Fibroblast of skin of left biceps (primary cell): ENCODE measurements around the gene ZNF575.
A peak's percentile ranks its signal among the peaks of the same experiment; 100 is the strongest.
"Not testable (repeated sequence)": the region's sequence is repeated elsewhere in the genome, so short reads cannot be mapped to it uniquely, and the experiment has no call there.

Experiments
- DNase-seq, 2 experiments: peaks; one replicate each; pipeline ENCODE4 v3.0.0-alpha.2; 2013; ENCODE audit warnings: low read depth in 2 of 2

The ZNF575 gene

DNA sequence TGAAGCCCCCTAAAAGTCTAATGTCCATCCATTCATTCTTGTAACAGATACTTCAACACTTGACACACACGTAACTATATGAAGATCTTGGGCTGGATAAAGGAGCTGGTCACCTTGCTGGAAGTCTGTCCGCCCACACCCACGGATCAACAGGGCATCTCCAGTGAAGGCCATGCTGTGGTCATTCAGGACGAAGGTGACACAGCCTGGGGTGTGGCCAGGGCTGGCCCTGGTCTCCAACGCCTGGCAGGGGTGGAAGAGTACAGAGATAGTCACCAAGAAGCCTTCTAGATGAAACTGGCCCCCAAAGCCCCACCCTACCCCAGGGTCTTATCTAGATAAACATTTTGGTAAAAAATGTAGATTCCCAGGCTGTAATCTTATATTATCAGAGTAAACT is 21.7 kb upstream of the ZNF575 start:
- DNase-seq, result no peak

DNA sequence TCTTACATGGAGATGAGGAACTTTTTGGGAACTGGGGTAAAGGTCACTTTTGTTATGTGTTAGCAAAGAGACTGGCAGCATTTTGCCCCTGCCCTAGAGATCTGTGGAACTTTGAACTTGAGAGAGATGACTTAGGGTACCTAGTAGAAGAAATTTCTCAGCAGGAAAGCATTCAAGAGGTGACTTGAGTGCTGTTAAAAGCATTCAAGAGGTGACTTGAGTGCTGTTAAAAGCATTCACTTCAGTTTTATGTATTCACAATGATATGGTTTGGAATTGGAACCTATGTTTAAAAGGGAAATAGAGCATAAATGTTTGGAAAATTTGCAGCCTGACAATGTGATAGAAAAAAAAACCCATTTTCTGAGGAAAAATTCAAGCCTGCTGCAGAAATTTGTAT is 20.6 kb upstream of the ZNF575 start:
- not testable (repeated sequence) for DNase-seq

- no peak for DNase-seq
These were observed 14.9 kb upstream of the ZNF575 start for GRCh38 chr19:43518051-43518450.

- DNase-seq, result peak; percentile 79 to 80
These were observed 13.4 kb upstream of the ZNF575 start for GRCh38 chr19:43519436-43520088.

GRCh38 chr19:43522929-43523328 is 10.1 kb upstream of the ZNF575 start:
- no peak for DNase-seq

DNA sequence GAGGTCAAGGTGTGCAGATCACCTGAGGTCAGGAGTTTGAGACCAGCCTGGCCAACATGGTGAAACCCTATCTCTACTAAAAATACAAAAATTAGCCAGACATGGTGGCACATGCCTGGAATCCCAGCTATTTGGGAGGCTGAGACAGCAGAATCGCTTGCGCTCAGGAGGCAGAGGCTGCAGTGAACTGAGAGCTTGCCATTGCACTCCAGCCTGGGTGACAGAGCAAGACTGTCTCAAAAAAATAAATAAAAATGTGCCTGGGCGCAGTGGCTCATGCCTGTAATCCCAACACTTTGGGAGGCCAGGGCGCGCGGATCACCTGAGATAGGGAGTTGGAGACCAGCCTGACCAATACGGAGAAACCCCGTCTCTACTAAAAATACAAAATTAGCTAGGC is 9.3 kb upstream of the ZNF575 start:
- DNase-seq, result not testable (repeated sequence)

GRCh38 chr19:43524922-43525835 is 7.8 kb upstream of the ZNF575 start:
- no peak for DNase-seq

- DNase-seq, result no peak
These were observed 6.9 kb upstream of the ZNF575 start for GRCh38 chr19:43525836-43526771.

- DNase-seq, result no peak
These were observed 5.8 kb upstream of the ZNF575 start, which contains the start of gene ETHE1 for GRCh38 chr19:43526884-43527859. Gene ETHE1 (minus strand): TSS chr19:43527201. CDS start chr19:43527177, 24 bp downstream.

DNA sequence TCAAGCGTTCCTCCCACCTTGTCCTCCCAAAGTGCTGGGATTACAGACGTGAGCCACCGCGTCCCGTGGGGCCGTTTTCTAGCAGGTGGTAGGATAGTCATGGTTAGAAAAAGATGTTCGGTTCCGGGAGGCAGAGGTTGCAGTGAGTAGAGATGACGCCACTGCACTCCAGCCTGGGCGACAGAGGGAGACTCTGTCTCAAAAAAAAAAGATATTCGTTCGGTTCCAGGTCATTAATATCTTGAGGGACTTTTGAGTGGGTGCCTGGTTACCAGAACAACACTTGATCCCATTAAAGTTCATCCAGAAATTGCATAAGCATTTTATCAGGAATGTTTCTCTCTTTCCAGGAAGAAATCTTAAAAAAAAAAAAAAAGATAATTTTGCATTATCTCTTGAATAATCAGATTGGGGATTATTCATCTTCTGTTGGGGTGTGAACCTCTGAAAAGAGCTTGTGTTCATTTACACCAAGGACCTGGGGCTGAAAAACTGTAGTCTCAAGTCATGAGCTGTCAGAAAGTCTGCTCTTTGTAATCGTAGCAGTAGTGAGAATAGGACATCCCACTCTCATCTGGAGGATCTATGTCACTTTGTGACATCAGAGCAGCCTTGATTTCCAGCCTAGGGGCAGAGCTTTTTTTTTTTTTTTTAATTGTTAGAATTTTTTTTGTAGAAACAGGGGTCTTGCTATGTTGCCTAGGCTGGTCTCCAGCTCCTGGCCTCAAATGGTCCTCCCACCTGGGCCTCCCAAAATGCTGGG is 4.9 kb upstream of the ZNF575 start:
- no peak for DNase-seq

GRCh38 chr19:43532571-43532961 is 422 bp upstream of the ZNF575 start:
- DNase-seq, result no peak

GRCh38 chr19:43533546-43534304 is 737 bp downstream of the ZNF575 start:
- DNase-seq, result peak; percentile 99

DNA sequence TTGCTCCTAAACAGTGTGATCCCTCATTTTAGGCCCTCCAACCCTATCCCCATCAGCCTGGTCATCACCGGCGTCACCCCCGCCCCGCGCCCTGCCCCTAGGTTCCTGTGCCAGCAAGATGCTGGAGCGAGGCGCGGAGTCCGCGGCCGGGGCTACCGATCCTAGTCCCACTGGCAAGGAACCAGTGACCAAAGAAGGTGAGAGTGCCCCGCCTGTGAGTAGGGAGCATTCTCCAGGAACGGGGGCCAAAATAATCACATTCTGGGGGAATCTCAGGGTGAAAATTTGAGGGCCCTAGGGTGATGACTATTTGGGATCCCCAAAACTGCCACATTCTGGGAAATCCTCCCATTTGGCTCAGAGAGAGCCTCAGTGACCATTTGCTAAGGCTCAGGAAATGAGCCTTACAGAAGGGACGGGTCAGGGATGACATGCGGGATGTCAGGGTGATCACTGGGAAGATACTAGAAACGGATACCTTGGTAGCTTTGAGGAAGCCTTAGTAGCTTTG is 1.4 kb downstream of the ZNF575 start:
- DNase-seq, result no peak

GRCh38 chr19:43534816-43535761 is 2.1 kb downstream of the ZNF575 start:
- no peak for DNase-seq

DNA sequence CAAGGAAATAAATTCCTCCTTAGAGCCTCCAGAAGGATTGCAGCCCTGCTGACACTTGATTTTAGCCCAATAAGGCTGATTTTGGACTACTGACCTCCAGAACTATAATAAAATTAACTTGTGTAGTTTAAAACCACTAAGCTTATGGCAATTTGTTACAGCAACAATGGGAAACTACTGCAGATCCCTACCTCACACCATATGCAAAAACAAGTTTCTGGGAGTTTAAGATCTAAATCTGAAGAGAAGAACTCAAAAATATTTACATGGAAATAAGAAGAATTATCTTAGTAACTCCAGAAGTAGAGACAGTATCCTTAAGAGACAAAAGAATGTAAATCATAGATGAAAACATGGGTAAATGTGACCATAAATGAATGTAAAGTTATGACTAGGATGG is 5.9 kb downstream of the ZNF575 start:
- DNase-seq, result no peak

- DNase-seq, result no peak
These were observed 7.4 kb downstream of the ZNF575 start for GRCh38 chr19:43540381-43540780.

GRCh38 chr19:43541920-43542650 is 9.1 kb downstream of the ZNF575 start:
- DNase-seq, result no peak
